HS-27A (cell line): ENCODE measurements around the gene FAM53B.

Source experiments
- DNase-seq: peaks from one replicate; pipeline ENCODE4 v3.0.0-alpha.2; 2012; ENCODE audit warnings: low read depth, missing footprints

FAM53B gene

DNA sequence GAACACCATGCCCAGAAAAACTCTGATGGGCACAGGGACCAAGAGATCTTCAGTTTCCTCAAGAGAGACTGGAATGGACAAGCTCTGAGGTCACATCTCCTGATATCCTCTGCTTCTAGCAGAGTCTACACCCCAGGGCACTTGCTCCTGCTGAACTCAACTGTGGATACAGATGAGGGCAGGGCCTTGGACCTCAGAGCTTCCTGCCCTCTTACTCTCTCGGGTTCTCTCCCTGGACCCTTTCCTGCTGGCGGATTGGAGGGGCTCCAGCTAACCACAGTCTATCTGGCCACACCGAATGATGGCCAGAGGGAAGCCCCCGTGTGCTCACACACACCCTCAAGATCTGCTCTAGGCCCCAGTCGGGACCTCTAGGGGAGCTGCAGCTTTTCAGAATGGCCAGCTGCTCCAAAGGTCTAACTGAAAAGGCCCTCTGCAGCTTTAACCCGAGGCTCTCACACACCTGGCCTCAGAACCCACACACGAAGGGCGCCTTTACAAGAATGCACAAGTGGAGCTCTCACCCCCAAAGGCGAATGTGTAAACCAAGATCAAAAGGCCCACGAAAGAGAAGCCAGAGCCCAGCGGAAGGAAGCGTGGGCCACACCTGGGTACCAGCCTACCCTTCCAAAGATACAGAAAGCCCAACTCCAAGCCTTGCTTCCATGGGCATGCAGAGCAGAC, 65.5 kb downstream of the FAM53B start:
- DNase-seq: no peak

DNA sequence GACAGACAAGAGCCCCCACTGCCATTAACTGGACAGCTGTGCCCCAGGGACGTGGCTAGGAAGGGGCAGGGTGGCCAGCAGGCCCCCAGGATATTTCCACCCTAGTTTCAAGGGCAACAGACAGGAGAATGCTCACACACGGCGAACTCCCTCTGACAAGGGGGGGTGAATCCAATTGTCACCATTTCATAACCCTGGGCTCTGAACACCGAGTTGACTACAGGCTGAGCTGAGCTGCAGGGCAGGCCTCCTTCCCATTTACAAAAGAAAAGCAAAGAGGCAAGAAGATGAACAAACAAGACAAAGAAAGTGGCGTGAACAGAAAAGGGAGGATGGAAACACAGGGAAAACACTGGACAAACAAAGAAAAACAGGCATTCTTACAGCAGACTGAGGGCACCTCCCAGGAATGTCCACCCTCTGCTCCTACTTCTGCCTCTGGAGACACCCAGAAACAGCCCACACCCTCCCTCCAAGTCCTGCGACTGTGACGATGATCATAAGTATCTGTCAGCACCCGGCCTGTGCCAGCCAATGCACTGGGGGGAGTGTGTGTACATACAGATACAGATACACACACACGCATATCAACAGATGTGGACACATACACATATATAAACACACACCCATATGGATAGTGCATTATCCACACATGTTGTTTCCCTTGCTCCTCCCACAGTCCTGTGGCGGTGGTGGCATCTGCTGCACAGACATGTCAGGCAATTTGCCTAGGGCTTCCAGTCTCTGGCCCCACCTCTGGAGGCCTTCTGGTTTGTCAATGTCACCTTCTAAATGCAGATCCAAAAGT, 66.2 kb downstream of the FAM53B start:
- no peak for DNase-seq

DNA sequence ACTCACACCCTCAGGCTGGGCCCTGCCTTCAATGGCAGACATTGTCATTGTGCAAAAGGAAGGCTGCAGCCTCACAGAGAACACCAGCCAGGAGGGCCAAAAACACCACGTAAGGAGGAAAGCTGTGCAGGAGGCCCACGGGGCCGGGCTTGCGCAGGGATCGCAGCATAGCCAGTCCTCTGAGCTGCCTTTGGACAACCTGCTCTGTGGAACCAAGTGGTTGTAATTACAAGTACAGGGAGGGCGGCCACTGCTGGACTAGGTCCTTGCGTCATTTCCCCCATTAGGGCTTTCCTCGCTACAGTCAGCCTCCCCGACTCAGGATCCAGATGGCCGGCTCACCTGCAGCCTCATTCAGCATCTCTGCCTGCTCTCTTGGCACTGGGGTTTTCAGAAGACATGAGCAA, 66.9 kb downstream of the FAM53B start:
- no peak for DNase-seq

DNA sequence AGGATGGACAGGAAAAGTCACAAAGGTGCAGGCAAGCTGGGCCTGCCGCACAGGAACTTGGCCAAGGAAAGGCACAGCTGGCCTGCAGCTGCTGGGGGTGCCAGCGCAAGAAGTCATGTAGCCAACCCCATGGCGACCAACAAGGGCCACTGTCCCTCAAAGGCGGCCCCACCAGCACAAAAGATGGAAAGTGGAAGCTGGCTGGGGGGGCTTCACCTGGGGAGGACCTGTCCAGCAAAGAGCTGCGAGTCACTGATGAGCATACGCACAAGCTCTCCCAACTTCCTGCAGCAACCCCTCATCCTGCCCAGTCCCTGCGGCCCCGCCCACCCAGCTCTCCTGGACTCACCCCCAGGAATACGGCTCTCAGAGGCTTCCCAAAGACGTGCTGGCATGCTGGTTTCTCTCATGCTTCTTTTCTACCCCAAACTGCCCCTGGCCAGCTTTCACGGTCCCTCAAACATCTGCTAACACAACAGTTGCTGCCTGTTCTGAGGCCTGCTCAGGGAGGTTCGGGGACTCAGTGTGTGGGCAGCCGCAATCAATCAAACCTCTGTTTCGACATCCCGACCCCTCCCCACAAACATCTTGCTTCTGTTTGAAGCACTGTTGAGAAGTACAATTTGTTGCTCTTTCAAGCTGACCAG, 67.6 kb downstream of the FAM53B start:
- DNase-seq: no peak

DNA sequence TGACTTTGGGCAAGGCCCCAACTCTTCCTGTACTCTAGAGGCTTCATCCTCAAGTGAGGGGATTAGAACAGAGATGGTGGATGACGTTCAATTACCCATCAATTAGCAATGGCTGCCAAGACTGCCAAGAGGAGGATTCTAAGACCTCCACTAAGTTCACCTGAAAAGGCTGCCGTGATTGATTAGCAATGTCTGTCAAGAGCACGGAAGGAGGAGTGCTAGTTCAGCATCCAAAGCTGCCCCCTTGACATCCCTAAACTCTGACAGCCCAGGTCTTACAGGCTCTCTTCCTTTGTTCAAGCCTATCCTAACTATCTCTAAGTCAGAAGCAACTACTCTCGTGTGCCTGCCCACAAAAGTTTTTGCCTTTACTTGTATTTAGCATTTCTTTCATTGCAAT, 68.4 kb downstream of the FAM53B start:
- no peak for DNase-seq

DNA sequence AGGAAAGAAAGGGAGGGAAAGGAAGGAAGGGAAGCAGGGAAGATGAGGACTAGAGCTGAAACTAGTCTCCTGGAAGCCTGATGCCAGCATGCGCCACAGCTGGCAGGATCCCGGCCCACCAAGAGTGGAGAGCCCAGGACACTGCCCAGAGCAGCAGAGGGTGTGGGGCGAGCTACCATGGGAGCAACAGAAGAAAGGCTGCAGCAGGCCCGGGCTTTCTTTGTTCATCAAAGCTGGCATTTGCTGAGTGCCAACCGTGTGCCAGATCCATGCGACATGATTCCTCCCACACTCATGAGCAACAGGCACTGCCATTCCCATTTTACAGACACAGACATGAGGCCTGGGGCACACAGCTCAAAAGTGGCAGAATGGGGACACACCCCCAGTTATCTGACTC, 68.9 kb downstream of the FAM53B start:
- DNase-seq: no peak

DNA sequence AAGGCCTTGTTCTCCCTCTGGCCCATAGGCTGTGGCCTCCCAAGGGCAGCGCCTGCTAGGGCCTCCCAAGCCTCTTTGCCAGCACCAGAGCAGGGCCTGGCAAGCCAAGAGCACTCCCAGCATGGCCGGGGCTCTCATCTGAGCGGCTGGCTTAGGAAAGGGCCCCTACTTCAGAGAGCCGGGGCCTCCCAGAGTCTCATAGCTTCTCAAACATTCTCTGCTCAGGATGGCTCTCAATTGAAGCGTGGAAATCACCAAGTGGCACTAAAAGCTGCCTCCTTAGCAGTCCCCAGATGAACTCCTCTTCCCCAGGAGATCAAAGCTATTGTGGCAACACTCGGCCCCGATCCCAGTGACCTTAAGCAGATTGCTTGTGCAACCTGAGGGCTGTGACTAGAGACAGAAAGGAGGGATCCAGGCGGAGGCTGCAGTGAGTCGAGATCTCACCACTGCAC, 69.4 kb downstream of the FAM53B start:
- DNase-seq: no peak

DNA sequence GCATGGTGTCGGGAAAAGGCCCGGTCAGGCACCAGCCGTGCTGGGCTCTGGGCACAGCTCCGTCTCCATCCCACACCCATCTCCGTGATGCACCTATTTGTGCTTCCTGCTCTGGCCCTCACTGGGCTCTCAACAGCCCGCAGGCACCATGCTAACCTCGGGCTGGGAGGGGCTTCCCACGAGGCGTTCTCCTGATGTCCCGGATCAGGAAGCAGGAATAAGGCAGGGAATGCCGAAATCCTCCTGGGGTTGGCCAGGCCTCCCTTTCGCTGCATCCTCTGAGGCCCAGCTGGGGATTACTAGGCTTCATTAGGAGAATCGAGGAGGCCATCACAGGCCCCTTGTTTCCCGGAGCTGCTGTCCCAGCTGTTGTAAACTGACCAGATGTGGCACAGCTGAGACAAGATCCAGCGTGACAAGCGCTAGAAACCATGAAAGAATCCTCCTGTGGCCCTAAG, 72.0 kb downstream of the FAM53B start:
- no peak for DNase-seq

DNA sequence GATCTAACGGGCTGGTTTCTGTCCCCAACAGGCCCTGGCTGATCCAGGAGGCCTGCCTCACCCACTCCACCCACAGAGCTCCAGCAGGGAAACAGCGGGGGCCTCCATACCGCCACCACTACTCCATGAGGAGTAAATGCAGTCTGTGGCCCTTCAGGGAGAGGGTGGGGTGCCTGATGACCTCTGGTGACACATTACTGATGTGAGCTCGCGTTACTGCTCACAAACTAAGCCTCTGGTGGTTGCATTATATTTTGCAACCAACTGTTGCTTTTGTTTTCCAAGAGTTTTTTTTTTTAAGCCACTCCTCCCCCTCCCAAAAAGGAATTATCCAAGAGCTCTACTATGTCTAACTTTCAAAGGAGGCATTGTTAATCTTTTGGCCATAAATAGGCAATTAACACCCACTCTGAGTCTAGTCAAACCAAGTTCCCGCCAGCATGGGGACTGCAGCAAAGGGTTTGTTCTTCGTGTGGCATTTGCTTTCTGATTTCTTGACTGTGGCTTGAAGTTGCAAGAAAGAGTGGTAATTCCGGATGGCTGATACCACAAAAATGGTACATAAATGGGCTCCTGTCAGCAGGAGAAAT, 72.6 kb downstream of the FAM53B start:
- DNase-seq: no peak

DNA sequence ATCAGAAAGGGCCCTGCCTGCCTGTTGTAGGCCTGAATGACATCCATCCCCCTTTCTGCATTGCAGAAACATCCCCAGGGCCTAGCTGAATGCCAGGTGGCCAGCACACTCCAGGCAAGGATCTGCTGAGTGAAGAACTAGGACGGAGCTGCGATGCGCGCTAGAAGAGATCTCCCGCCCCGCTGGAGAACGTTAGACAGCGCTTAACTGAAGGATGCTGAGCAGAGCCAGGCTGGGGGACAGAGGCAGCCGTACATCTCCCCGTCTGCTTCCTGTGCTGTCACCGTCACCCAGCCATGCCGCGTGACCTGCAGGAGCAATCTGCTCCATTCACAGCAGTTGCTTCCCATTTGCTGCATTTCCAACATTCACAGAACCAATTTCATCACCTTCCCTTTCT, 73.3 kb downstream of the FAM53B start:
- no peak for DNase-seq

DNA sequence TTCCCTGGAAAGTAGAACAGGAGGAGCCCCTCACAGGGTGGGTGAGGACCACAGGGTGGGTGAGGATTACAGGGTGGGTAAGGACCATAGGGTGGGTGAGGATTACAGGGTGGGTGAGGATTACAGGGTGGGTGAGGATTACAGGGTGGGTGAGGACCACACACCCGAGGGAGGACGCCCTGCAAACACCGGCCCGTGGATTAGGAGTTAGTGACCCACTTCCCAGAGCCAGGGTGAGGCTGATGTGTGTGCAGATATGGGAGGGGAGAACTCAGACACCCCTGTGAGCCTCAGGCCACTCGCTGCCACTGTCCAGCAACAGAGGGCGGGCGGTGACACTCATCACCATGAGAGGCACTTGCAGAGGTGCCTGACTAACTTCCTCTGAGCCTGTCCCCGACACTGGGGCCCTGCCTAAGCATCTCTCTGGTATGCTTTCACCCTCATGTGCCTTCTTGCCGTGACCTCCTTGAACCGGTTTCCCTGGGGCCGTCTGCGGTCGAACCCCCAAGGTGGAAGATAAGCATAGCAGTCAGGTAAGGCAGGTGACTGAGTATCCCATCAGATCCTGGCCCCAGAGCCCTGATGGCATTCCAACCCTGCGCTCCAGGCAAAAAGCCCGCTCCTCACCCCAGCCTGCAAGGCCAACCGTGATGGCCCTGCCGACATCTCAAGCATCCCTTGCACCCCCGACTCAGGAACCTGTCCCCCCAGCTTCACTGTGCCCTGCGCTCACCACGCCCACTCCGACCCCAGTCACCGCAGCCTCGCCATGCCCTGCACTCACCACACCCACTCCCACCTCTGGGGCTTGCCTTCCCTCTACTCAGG, 74.1 kb downstream of the FAM53B start:
- DNase-seq: no peak

DNA sequence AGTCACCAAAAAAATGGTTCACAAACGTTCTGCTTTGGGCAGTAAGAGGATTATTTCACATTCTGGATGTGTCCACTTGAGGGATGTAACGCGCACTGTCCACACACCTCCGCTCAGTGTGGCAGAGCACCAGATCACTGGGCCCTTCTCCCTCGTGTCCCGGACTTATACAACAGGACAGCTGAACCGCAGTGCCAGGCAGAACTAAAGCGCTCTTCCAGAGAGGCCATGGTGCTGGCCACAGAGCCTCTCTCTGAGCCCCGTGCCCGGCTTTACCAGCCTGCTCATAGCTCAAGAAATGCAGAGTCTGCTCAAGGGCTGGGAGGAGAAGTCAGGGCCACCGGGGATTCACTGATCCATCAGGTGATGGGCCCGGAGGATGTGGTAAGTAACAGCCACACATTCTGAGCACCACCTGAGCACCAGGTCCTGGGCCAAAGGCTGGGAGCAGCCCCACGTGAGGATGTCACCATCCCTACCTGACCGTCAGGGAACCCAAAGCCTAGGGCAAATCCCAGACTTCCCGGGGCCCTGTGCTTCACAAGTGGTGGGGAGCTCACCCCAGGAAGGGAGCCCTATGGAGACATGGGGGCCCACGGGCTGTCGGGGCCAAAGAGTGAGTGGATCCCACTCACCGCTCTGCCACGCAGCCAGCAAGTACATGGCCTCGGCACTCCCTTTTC, 74.9 kb downstream of the FAM53B start:
- DNase-seq: no peak

DNA sequence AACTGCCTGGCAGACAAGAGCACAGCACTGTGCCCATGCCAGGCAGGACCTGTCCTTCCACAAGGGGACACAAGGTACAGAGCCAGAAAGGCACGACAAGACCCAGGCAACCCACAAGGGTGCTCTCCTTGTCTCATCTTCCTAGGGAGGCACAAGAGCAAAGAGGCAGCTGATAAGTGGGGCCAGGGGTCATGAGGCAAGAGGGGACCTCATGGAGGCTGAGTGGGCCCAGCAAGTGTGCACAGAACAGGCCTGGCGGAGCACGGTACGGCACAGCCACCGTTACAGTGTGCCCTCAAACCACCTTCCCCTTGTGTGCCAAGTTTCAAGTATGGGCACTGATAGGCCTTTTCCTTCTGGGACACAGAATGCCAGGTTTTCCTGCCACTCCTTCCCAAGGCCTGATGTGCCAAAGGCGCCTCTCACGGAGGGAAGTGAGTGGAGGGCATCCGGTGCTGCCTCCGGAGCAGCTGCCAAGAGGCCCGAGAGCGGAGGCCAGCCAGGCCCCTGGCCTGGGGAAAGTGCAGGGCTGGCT, 75.6 kb downstream of the FAM53B start:
- no peak for DNase-seq

DNA sequence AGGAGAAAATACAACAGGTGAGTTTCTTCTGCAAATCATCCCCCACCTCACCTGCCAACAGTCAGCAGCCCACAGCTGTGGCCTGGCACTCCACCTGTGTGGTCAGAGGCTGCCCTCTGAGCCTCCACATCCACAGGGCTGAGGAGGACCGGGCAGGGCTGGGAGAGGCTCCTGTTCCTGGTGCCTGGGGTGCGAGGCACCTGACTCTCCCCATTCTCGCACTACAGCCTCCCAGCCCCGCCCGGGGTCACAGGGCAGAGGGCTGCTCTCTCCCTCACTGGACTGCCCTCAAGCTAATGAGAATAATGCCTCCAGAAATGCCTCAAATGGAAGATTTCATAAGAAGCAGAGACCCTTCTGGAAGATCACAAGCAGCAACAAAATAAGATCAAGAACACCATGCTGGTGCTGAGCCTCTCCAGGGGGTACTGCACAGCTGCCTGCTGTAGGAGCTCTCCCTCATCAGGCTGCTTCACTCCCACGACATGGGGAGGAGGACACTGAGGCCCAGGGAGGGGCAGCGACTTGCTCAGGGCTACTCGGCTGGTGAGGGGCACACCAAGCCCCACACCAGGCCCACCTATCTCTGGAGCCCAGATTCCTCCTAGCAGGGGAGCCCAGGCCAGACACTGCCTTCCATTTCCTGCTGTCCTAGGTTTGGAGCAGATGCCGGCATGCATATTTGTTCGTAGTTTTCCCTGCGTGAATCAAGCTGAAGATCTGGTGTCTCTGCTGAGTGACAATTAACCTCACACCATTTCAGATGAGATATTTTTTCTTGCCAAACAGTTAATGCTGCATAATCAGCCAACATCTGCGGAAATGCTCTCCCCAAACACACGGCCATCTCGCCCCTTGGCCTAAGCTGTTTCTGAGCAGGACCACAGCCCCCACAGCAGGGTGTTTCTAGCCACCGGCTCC, 76.5 kb downstream of the FAM53B start:
- DNase-seq: no peak

DNA sequence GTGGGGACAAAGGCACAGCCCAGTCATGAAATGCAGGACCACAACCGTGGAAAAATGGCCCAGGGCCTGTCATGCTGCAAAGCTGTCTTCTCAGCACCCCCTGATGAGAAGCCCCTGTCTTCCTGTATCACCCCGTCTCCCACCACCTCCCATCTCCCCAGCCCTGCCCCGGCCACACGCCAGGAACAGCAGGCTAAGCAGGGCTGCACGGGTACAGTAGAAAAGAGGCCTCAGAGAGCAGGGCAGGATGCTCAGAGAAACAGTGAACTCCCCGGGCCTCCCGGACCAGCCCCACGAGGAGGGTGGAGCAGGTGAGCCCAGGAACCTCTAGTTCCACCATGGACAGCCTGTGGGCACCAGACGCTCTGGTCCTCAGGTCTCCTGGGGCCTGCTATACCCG, 77.7 kb downstream of the FAM53B start:
- DNase-seq: no peak

DNA sequence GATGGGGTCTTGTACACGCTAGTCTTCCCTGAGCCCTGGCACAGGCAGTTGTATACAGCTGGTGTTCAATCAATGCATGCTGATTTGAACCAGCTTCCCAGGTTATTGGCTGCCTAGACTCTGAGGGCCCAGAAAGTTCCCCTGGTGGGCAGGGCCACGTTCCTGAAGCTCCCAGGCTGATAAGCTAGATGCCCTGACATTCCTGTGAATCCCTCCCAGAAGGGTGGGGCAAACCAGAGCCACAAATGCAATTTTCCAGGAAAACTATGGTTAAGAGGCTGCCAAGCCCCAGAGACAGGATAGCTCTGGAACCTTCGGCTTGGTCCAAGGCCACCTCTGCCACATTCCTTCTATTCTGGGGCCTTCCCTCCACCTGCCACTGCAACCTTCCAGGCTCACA, 78.2 kb downstream of the FAM53B start:
- no peak for DNase-seq

DNA sequence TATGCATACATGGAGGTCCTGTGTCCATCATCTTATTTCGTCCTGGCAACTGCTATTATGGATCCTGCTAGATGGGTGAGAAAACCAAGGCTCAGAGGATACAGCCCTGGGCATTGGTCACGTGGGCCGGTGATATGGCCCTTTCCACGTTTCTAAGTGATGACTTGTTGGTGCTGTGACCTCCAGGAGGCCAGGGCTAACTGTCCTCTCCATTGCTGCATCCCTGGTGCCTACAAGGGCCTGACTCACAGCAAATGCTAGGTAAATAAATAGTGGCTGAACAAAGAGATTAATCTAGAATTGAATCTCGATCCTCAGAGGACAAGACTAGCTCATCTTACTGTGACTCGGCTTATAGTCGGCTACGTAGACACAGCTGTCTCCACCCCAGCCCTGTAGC, 78.6 kb downstream of the FAM53B start:
- no peak for DNase-seq

DNA sequence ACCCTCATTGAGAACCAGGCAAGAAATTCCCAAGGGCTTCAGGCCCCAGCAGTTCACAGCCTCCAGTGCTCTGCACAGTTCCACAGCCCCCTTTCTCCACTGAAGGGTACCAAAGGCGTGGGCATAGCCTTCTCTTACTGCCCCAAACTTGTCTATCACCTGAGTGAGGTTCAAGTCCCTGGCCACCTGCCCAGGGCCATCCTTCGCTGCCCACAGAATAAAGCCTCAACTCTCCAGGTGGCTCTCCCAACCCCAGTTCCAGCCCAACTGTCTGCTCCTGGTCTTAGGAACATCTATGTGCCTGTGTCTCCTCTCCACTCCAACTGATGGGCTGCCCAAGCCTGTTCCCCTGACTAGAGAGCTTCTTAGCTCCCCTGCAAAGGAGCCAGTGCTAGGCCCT, 79.1 kb downstream of the FAM53B start:
- DNase-seq: no peak

DNA sequence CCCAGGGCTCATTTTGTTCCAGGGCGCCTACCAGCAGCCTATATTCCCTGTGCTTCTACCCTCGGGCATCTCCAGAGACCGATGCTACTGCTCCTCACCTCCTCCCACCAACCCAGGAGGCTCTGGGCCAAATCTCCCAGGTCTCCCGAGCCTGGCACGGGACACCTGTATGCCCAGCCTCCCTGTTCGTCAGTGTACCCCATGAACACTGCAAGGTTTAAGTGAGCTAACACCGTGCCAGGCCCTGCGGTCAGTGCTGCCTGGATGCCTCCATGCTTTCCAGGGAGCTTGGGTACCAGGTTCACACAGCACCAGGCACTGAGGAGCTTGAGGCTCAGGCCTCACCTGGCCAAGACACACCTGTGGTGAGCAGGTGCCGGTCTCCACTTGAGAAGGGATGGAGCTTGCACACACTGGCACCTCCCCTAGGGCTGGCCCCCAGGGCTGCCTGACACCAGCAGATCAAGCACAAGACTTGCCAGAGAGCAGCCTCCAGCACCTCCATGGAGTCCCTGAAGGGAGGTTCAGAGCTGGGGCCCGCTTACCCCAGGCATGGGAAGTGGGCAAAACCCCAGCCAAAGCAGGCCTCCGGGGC, 80.3 kb downstream of the FAM53B start:
- no peak for DNase-seq
